Left kidney (tissue), 2 donors: ENCODE data around the gene SLX9. TPM values are rescaled to one million over a fixed set of nuclear protein-coding genes. Genes with fewer than 3 reads are reported as not detected.

Experiments
- DNase-seq: peaks from one replicate; pipeline ENCODE4 v3.0.0-alpha.2; 2013
- polyA plus RNA-seq: library from polyadenylated mRNA; unstranded; fragments of 120-200 nt; gene quantifications from one replicate; pipeline ENCODE4 v1.2.1, GENCODE V29; 2013; ENCODE audit not compliant: insufficient read length

The SLX9 gene
- polyA plus RNA-seq, 1 donor = 11.2 TPM

DNA sequence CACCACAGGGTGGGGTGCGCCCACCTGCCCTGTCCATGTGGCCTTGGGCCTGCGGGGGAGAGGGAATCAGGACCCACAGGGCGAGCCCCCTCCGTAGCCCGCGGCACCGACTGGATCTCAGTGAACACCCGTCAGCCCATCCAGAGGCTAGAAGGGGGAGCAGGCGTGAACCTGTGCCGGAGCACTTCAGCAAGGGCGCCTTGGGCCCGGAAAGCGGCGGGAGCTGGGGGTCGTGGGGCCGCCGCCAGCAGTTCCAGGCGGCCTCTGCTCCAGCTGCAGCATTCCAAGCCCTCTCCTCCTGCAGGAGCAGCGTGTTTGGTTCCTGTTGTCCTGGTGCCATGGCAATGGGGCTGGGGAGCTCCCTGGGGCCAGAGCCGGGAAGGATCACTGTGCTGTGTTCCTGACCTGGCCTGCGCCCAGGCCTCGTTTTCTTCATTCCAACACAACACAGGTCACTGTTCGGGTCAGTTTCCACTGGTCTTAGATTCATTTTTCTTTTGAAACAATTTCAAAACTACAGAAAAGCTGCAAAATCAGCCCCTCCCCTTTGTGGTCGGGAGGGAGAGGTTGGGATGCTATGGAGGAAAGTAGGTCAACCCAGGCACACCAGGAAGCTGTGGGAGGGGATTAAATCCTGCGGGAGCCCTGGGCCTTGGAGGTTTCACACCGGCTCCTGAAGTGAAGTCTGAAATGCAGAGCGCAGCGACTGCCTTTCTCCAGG is 18.8 kb downstream of the SLX9 start:
- peak; percentile 51 for DNase-seq

DNA sequence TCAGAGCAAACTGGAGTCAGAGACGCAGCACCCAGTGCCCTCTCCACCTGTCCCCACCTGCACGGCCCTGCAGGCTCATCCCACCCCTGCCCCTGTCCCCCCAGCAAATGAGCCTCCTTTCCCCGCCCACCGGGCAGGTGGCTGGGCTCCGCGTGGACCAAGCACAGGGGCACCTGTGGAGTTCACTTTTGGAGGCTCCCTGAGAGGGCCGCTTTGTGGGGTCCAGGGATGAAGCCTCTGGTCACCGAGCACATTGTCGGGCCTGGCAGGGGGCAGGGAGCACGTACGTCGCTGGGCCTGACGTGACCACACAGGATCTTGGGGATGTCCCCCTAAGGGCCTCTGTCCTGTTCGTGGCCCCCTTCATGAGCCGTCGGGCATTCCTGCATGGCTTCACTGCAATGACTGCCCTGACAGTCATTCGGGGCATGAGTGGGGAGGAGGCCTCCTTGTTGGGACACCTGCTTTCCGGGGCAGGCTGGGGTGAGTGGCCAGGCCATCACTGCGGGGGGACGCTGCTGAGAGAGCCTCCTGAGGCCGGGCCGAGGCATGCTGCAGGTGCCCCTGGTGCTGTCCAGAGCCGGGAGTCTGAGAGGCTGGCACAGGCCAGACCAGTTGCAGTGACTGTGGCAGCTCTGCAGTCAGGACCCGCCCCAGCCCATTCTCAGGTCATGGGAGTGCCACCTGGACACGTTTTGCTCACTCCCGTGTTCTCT is 19.7 kb downstream of the SLX9 start:
- no peak for DNase-seq

DNA sequence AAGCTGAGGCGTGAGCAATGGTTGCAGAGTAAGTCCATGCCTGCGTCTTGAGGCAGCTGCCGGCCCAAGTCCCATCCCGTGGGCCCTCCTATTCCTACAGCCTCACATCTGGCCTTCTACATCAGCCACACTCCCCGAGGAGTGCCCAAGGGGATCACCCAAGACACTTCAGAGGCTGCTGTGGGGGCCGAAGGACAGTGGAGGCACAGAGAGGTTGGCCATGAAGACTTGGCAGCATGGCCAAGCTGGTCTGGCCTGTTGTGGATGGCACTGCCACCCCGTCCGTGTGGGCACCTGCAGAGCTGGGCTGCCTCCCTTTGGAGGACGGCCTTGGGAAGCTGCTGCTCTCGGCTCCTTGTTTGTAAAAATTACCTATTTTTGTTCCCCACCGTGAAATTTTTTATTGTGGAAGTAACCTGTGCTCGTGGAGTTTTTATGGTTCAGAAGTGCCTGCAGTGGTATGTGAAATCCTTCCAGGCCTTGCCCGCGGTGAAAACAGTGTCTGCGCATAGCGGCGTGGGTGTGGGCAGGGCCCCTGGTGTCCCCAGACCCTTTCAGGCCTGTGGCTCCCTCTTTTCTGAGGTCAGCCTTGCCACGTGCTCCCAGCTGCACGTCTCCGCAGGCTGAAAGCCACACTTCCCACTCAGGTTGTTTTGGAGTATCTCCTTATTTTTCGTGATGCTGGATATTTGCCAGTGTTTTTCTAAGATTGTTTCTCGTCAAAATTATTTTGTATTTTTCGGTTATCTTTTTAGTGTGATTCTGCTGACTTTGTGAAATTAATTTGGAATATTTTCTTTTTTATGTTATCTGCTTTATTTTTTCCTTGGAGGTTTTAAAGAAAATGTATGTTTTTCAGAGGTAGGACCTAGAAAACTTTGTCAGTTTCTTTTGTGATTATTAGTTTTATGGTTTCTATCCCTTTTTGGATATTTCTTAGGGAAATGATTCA is 20.6 kb downstream of the SLX9 start:
- no peak for DNase-seq

DNA sequence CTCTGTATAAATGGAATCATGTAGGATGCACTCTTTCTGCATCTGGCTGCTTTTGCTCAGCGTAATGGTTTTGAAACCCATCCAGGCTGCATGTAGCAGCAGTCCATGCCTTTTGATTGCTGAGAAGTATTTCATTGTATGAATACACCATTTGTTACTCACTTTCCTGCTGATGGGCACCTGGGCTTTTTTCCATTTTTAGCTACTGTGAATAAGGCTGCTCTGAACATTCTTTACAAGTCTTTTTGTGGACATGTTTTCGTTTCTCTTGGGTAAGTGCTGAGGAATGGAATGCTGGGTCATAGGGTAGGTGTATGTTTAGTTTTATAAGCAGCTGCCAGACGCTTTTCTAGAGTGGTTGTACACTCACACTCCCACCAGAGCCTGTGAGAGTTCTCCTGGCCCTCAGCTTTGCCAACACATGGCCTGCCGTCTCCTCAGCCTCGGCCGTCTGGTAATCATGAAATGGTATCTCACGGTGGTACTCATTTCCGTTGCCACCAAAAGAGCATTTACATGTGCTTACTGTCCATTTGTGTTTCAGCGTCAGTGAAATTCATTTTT is 22.7 kb downstream of the SLX9 start:
- no peak for DNase-seq

DNA sequence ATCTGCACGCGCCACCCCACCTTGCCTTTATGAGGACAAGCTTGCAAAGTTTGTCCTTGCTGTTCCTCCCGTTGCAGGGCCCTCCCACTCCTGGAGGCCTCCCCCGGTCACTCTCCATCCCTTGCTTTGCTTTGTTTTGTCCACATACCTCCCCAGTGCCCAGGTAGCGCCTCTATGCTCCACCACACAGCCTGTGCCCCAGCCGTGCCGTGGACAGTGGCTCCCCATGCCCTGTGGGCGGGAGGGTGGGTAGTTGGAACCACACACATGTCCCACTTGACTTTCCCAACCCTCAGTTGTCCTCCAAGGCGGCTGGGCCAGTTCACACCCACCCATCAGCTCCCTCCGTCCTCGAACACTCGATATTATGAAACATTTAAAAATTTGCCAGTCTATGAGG is 24.6 kb downstream of the SLX9 start:
- DNase-seq = no peak

DNA sequence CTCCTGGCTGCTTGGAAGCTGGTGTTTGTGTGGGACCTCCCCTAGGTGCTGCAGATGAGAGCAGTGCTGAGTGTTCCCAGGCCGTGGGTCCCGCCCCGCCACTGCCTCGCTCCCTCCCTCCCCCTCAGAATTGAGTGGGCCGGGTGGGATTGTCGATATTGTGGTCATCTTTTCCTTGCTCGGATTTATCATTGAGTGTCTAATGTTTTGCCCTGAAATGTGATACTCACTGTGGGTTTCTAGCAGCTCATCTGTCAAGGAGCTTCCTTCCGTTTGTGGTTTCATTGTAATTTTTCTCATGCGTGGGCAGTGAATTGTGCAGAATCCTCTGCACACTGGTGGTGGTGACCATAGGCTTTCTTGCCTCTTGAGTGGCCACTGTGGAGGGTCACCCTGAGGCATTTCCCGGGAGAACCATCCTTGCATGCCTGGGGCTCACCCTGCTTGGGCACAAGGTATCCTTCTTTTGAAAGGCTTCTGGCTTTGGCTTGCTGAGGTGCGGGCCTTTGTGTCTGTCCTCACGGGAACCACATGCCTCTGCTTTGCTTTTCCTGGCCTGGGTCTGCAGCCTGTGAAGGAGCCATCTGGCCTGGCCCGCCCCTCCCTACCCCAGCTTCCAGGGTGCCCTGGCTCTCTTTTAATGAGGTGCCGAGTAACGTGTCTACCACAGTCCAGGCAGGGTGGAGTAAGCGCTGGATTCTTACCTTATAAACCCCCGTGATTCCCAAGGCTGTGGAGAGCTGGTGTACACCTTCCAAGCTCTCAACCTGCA is 25.6 kb downstream of the SLX9 start:
- DNase-seq = no peak

DNA sequence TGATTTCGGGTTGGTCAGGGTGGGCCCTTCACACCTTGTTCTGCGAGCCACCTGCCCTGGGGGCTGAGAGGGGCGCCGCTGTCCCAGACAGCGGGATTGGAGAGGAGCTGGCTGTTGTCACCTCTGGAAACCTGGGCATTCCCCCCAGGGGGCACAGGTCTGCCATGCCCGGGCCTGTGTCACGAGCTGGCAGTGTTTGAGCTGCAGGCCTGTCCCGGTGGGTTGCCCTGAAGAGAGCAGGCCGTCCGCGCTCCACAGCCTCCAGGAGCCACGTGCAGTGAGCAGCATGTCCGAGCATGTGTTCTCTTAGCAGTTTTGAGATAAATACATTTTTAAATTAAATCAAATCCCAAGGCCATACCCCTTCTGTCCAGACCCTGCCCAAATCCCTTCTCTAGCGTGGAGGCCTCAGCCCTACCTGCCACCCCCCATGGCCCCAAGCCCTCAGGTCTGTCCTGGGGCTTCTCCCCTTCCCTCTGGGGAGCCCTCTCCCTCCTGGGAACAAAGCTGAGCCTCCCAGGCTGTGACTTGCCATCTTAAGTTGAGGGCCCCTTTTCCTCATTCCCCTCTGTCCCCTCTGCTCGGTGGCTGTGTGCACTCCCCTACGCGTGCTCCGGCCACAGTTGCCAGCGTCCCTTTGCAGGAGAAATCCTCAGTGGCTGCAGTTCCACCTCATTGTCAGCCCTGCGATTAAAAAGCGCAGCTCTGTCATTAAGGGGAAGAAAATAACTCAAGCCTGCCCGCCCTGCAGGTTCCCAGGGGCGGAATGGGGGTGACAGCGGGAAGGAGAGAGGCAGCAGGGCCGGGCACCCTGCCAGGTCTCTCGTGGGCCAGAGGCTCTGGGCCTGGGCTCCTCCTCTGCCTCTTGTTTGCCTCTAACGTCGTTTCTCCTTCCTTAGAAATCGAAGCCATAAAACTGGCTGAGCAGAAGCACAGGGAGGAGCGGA is 26.6 kb downstream of the SLX9 start:
- no peak for DNase-seq

DNA sequence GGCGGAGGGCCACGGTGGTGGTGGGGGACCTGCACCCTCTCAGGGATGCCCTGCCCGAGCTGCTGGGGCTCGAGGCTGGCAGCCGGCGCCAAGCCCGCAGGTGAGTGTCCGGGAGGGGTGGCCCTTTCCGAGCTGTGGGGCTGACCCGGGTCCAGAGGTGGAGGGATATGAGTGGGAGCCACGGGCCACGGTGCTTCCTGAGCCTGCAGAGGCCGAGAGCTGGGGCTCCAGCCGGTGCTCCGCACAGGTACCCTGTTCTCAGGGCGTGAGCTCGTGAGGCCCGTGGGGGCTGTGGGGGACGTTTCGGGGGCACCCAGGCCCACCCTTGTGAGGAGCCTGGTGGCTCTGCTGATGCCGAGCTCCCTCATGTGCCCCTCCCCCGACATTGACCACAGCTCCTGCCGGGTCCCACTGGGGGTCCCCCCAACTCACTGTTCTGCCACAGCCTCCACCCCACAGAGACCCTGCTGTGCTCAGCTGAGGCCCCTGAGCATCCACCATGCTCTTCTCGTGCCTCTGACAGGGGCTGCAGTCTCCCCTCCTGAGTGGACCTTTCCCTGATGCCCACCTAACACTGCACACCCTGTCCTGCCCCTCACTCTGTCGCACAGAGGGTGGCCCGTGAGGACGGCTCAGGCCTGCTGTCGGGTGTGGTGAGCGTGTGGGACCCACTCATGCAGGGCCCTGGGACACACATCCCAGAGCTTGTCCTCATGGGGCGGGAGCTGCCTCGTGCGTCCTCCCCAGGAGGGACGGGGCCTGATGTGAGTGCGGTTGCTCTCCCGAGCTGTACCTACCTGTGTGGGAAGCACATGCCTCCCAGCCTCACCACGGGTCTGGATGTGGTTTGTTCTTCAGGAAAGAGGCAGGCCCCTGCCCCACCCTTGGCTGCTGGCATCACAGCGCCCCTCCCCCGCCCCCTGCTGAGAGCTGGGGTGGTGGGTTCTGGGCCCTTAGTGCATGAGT is 27.5 kb downstream of the SLX9 start:
- DNase-seq = no peak

DNA sequence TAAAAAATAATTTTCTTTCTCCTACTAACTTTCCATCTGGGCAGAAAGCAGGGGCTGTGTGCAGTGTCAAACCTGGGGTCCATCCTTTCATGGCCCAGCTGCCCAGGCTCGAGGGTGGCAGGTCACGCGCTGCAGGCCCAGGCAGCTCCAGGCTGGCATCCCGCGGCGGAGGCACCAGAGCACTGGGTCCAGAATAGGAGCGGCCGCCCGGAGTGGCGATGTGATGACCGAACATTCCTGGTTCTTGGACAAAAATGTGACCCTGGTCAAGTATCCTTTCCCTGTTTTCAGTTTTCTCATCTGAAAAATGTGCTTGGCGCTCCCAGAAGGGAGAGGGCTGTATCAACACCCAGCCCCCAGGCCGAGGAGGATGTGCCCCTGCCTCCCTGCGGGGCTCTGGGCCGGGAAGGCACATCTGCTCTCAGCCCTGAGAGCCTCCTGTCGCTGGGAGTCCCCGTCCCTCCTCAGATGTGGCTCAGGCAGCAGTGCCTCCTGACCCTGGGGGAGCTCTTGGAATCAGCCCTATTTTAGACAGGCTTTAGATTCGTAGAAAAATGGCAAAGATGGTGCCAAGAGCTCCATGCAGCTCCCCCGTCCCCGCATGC is 29.3 kb downstream of the SLX9 start:
- no peak for DNase-seq

DNA sequence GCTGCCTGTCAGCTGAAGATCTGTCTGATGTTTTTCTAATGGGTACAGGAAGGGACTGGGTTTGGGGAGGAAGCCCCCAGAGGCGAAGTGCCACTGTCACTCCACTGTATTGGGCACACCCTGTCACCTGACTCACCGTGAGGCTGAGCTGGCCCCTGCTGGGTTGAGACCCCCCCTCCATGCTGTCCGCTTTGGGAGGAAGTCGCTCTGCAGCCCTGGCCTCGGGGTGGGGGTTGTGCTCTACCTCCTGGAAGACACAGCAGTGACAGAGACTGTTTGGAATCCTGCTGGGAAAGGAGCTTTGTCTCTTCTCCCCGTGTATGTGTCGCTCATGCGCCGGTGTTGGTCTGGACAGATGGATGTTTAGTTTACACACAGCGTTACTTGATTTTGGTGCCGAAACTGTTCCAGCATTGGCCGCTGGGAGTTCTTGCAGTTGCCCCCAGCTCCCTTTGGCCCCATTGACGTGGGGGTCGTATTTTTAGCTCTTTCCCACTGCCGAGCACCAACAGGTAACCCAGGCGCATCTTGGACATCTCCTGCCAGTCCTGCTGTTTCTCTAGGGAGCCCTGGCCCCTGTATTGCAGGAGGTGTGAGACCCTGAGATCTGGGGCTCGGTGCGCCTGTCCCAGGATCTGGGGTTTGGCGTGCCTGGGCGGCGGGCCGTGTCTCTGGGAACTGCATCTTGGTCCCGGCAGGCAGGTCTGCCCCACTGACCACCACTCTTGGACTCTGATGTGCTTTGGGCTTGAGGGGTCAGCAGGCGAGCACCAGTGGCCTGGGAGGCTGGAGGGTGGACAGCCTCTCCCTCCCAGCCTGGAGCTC is 30.3 kb downstream of the SLX9 start:
- DNase-seq = no peak

DNA sequence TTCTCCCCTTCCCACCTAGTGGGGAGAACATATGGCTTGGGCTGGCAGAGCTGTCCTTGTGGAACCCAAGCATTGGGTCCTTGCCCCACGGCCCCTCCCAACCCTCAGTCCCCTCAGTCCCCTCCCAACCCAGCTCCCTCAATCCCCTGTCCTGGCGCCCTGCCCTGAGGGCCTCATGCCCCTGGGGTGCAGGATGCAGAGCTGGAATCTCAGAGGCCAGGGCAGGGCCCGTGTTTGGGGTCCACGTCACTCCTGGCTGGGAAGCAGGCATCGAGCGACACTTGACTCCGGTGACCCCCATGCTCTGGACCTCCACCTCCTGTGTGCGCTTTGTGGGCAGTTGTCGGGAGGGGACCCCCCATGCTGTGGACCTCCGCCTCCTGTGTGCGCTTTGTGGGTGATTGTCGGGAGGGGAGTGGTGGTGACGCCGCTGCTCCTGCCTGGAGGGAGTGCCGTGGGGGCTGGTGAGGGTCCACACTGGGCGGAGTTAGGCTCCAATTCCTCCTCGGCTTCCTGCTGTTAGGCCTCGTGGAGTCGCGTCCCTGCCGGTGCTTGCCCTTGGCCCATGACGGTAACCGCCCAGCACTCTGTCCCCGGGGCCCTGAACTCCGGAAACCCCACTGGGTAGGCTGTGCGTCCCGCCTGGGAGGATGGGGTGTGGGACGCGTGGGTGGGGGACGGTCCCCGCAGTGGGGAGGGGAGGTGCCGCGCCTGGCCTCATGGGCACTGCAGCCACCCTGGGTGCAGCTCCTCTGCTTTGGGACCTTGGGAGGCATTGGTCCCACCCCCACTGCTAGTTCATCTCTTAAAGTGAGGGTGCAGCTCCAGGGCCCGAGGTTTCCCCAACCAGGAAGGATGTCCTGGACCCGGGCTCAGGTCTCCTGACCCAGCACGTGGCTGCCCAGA is 31.2 kb downstream of the SLX9 start:
- no peak for DNase-seq

DNA sequence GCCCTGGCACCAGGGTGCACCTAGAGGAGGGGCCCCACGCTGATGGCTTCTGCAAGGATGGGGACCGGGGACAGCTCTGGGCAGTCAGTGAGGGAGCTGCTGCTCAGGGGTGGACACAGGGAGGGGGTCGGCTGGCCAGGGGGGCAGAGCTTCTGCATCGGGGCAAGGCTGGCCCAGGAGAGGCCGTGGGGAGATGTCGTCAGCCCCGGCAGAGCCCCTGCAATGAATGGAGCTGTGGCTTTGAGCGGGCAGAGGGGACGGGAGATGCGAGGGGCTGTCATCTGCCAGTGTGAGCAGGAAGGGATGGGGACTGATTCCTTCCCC is 31.8 kb downstream of the SLX9 start:
- no peak for DNase-seq

DNA sequence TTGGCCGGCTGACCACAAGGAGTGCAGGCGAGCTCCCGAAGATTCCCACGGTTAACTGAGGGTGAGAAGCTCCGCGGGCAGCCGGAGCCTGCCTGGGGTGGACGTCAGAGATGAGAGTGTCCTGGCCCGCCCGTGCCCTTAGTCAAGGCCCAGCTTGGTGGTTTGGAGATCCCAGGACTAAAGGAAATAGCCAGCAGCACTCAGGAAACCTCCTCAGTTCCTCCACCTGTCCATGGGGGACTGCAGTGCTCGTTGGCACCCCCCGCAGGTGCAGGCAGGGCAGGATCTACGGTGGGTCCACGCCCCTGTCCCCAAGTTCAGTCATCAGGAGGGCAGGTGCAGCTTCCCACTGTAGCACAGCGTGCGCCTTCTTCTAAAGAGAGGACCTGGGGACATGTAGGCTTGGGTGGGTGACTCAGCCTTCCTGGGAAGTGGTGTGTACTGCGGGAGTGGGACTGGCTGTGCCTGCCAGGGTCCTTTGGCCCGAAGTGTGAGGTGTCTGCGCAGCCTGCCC is 32.5 kb downstream of the SLX9 start:
- DNase-seq = no peak

DNA sequence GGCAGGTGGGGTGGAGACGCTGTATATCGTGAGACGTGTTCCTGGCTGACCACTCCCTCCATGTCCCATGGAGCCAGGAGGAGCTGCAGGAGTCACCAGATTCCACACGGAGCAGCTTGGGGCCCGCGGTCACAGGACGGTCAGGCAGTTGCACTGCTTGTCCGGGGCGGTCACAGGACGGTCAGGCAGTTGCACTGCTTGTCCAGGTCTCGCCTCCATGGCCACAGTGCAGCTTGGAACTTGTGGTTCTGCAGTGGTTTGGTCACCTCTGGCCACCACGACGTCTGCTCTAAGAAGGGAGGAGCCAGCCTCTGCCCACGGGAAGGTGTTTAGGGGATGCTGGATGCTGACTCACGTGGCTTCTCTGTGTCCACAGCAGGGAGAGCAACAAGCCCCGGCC is 33.0 kb downstream of the SLX9 start:
- no peak for DNase-seq

DNA sequence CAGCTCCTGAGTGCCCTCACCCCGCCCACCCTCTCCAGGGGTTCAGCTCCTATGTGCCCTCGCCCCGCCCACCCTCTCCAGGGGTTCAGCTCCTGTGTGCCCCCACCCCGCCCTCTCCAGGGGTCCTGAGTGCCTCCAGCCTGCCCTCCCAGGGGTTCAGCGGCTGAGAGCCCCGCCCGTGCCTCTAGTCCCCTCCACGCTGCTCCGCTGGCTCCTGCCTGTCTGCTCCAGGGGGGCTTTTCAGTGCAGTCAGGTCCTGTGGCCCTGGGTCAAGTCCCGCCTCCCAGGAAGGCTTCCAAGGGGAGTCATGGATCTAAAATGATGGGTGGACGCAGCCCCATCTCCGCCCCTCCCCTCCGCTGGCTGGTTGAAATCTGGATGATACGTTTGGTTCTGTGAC is 33.8 kb downstream of the SLX9 start:
- no peak for DNase-seq

DNA sequence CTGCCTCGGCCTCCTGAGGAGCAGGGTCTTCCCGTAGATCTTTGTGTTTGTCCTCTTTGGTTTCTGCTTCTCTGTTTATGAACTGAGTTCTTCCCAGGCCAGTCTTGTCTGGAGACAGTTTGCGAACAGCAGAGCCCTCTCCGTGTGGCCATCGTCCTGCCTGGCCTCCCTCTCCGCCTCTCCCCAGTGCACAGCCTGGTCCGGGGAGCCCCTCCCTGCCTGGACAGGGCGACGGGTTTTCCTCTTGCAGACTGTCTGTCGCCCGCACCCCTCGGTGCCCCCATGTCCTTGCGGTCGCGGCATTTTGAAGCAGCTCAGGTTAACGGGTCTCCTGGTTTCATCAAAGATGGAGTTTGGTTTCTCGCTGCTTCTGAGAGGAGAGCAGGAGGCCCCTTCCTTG is 34.8 kb downstream of the SLX9 start:
- DNase-seq = no peak
